GM12875 (cell line): ENCODE measurements around the gene TMEM161B.

Source experiments
- H3K4me3 ChIP-seq: one replicate; pipeline ENCODE4 v1.5.1; 2011; ENCODE audit warnings: low read depth, low read length, control low read depth
- TF ChIP-seq, protein P1 (sequence below): IDR thresholded peaks from 2 replicates; pipeline ENCODE4 v1.5.1; 2011; ENCODE audit warnings: low read depth, mild to moderate bottlenecking, control low read depth, inconsistent platforms, low read length, moderate library complexity, borderline replicate concordance; ENCODE audit not compliant: insufficient read depth

TMEM161B gene

DNA sequence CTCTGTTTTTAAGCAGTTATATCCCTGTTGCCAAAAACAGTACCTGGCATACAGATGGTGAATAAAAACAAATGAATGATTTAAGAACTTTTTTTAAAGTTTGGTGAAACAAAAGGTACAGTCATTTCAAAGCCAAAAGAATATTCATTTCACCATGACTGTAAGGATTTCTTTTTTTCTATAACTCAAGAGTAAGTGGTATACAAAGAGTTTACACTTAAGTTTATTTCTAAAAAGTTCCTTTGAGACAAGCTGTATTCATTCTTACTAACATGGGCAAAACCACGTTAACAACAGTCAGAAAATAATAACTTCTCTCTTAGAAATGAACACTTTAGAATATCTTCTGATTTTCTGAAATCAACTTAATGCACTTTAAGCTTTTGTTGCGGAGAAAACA is 5.3 kb downstream of the TMEM161B start:
- no peak overlapping the region for H3K4me3 ChIP-seq
- TF ChIP-seq, protein P1, sequence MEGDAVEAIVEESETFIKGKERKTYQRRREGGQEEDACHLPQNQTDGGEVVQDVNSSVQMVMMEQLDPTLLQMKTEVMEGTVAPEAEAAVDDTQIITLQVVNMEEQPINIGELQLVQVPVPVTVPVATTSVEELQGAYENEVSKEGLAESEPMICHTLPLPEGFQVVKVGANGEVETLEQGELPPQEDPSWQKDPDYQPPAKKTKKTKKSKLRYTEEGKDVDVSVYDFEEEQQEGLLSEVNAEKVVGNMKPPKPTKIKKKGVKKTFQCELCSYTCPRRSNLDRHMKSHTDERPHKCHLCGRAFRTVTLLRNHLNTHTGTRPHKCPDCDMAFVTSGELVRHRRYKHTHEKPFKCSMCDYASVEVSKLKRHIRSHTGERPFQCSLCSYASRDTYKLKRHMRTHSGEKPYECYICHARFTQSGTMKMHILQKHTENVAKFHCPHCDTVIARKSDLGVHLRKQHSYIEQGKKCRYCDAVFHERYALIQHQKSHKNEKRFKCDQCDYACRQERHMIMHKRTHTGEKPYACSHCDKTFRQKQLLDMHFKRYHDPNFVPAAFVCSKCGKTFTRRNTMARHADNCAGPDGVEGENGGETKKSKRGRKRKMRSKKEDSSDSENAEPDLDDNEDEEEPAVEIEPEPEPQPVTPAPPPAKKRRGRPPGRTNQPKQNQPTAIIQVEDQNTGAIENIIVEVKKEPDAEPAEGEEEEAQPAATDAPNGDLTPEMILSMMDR: no peak

DNA sequence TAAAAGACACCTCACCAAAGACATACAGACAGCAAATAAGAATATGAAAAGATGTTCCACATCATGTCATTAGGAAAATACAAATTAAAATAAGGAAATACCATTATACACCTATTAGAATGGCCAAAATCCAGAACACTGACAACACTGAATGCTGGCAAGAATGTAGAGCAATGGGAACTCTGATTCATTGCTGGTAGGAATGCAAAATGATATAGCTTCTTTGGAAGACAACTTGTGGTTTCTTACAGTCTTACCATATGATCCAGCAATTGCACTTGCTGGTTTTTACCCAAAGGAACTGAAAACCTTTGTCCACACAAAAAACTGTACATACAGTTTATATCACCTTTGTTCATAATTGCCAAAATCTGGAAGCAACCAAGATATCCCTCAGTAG is 6.5 kb downstream of the TMEM161B start:
- no peak overlapping the region for H3K4me3 ChIP-seq
- TF ChIP-seq, protein P1: no peak

DNA sequence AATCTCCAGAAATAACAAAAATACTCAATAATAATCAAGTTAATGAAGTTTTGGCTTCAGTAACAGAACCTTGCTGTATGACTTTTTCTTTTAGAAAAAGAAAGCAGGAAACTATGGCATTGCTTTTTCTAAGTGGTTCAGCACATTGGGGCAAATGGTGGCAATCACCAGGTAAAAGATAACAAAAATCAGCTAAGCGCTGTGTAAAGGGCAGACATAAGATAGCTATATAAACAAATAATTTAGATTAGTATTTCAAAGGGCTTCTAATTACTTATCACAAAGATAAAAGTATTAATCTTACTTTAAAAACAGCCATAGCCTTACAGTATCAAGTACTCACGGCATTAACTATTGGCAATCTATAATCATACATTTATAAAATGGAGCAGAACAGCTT is 10.0 kb downstream of the TMEM161B start:
- TF ChIP-seq, protein P1: no peak
- H3K4me3 ChIP-seq: no peak overlapping the region

DNA sequence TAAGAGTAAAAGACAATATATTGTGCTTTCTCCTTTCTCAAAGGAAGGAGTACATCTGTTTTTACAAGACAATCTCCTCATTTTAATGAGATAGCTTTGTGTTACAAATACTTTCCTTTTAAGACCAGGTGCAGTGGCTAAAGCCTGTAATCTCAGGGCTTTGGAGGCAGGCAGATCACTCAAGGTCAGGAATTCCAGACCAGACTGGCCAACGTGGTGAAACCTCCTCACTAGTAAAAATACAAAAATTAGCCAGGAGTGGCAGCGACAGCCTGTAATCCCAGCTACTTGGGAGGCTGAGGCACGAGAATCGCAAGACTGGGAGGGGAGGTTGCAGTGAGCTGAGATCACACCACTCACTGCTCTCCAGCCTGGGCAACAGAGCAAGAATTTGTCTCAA is 11.8 kb downstream of the TMEM161B start:
- no peak overlapping the region for H3K4me3 ChIP-seq
- TF ChIP-seq, protein P1: no peak

DNA sequence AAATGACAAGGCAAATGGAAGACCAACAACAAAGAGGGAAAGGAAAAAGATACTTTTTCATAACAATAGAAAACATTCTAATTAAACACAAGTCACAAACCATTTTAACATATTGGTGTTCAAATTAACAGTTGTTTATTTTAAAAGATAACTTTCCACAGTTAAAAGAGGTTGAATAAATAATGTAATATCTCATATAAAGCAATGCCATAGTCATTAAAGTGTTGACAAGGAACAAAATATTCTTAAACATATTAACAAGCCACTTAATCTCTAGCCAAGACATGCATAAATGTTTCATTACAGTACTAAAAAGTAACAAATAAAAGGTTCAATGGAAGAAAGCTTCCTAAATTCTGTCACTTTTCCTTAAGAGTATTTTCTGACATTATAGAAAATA is 12.6 kb downstream of the TMEM161B start:
- no peak overlapping the region for H3K4me3 ChIP-seq

DNA sequence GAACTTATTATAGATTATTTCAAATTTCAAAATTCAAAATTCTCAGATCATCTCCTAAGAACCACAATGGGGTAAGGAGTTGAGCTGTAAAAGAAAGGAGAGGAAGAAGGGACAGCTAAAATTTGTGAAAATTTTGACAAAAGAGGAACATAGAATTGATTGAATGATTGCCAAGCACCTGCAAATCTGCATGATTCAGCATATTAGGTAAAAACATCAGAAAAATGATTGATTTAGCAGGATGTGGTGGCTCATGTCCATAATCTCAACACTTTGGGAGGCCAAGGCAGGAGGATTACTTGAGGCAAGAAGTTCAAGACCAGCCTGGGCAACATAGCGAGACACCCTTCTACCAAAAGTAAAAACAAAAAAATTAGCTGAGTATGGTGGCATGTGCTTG is 14.3 kb downstream of the TMEM161B start:
- TF ChIP-seq, protein P1: no peak
- no peak overlapping the region for H3K4me3 ChIP-seq

More for the DNA sequence above, 12.6 kb downstream of the TMEM161B start:
- TF ChIP-seq, protein P1: no peak

DNA sequence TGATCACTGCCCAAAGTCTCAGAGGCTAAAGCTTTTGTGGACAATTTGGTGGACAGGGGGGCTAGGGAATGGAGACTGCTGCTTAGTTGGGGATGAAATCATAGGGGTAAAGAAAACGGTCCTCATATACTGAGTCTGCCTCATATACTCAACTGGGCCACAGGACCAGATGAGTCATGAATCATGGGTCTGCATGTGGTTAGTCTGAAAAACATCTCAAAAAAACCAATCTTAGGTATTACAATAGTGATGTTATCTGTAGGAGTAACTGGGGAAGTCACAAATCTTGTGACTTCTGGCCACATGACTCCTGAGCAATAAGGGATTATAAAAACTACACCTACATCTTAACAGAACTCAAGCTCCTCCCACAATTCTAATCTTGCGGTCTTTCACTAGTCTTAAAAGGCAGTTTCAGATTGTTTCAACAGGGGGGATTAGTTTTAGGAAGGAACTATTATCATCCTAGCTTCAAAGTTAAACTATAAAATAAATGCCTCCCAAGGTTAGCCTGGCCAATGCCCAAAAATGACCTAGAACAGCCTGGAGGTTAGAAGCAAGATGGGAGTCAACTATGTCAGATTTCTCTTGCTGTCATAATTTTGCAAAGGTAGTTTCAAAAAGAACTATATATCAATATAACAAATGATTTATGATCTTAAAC is 17.5 kb downstream of the TMEM161B start:
- no peak overlapping the region for H3K4me3 ChIP-seq

More for the DNA sequence above, 17.5 kb downstream of the TMEM161B start:
- TF ChIP-seq, protein P1: no peak
